ENCODE measurements around the gene APMAP. TPM values are rescaled to one million over a fixed set of nuclear protein-coding genes. Genes with fewer than 3 reads are reported as not detected.

Gene APMAP
- total and polyA plus RNA-seq, 9 donors = 23.5 to 103 (median 45.8) TPM

GRCh38 chr20:24954566-24954965 is 38.0 kb downstream of the APMAP start:
- intact Hi-C loops (cut with DNase I) = no loop called here
- Histone ChIP-seq H3K4me1 (ENCODE audit: insufficient read depth) (no peaks in the 10 kb centered on the region), H3K27ac (no peak overlapping the region), H3K9me3 (no peaks in the 10 kb centered on the region), H3K4me3 (no peak overlapping the region), H3K36me3 (no peaks in the 10 kb centered on the region), H3K27me3 (no peaks in the 10 kb centered on the region)
- no peak for DNase-seq
- WGBS, 3 donors = 47 to 71% (median 65%) methylated on average over 2 of the region's 2 CpGs
- TF ChIP-seq EP300 (IDR thresholded peaks at IDR 0.05) (no peak), CTCF (IDR thresholded peaks at IDR 0.05) (no peak), POLR2A (IDR thresholded peaks at IDR 0.05) (no peak)

GRCh38 chr20:24954151-24954550 is 38.4 kb downstream of the APMAP start:
- WGBS, 3 donors = 74 to 81% (median 79%) methylated on average over 8 of the region's 8 CpGs

GRCh38 chr20:24953621-24954133 is 38.9 kb downstream of the APMAP start:
- DNase-seq = no peak
- intact Hi-C loops (cut with DNase I) = no loop called here
- no peak overlapping the region for H3K4me3 ChIP-seq
- no peaks in the 10 kb centered on the region for H3K27me3 ChIP-seq
- H3K27ac ChIP-seq = no peak overlapping the region
- whole genome bisulfite sequencing, 3 donors = 78 to 83% (median 79%) methylated on average over 16 of the region's 16 CpGs
- no peaks in the 10 kb centered on the region for H3K4me1 ChIP-seq (ENCODE audit: insufficient read depth)
- no peaks in the 10 kb centered on the region for H3K36me3 ChIP-seq
- H3K9me3 ChIP-seq = no peaks in the 10 kb centered on the region
- TF ChIP-seq POLR2A (IDR thresholded peaks at IDR 0.05) = no peak
- TF ChIP-seq EP300 (IDR thresholded peaks at IDR 0.05) = no peak
- no peak for TF ChIP-seq CTCF (IDR thresholded peaks at IDR 0.05)

More at GRCh38 chr20:24954151-24954550, 38.4 kb downstream of the APMAP start:
- no peaks in the 10 kb centered on the region for H3K27me3 ChIP-seq
- DNase-seq = no peak
- no peak overlapping the region for H3K4me3 ChIP-seq
- H3K36me3 ChIP-seq = no peaks in the 10 kb centered on the region
- H3K9me3 ChIP-seq = no peaks in the 10 kb centered on the region
- intact Hi-C loops (cut with DNase I) = no loop called here
- TF ChIP-seq EP300 (IDR thresholded peaks at IDR 0.05) = no peak
- TF ChIP-seq POLR2A (IDR thresholded peaks at IDR 0.05) = no peak
- no peak for TF ChIP-seq CTCF (IDR thresholded peaks at IDR 0.05)
- H3K27ac ChIP-seq = no peak overlapping the region
- H3K4me1 ChIP-seq (ENCODE audit: insufficient read depth) = no peaks in the 10 kb centered on the region

- no peaks in the 10 kb centered on the region for H3K36me3 ChIP-seq
- H3K27me3 ChIP-seq = no peaks in the 10 kb centered on the region
- intact Hi-C loops (cut with DNase I) = no loop called here
- H3K4me3 ChIP-seq = no peak overlapping the region
- no peaks in the 10 kb centered on the region for H3K9me3 ChIP-seq
- H3K4me1 ChIP-seq (ENCODE audit: insufficient read depth) = no peaks in the 10 kb centered on the region
- WGBS, 3 donors = 65 to 76% (median 73%) methylated on average over 8 of the region's 8 CpGs
- TF ChIP-seq POLR2A (IDR thresholded peaks at IDR 0.05) = no peak
- no peak for TF ChIP-seq EP300 (IDR thresholded peaks at IDR 0.05)
- no peak for TF ChIP-seq CTCF (IDR thresholded peaks at IDR 0.05)
- H3K27ac ChIP-seq = no peak overlapping the region
- DNase-seq = no peak
Measured at GRCh38 chr20:24953209-24953575, 39.4 kb downstream of the APMAP start.

Data from ovary (tissue), 9 donors.